Renal cortex interstitium (tissue), 11 donors: ENCODE results near the gene NEO1. TPM values are rescaled to one million over a fixed set of nuclear protein-coding genes. Genes with fewer than 3 reads are reported as not detected.

ENCODE experiments used
- DNase-seq, 11 donors: peaks; one replicate each; pipeline ENCODE4 v3.0.0-alpha.2; 2013; ENCODE audit warnings: low read depth in 9 of 11, low spot score in 4 of 11; ENCODE audit errors: extremely low read depth in 1 of 11
- polyA plus RNA-seq, 3 donors: library from polyadenylated mRNA; unstranded; fragments of 120-200 nt; gene quantifications; one replicate each; pipeline ENCODE4 v1.2.1, GENCODE V29; 2013; ENCODE audit not compliant: insufficient read length in 3 of 3

NEO1 gene
- polyA plus RNA-seq, 3 donors: 128 to 150 (median 142) TPM

DNA sequence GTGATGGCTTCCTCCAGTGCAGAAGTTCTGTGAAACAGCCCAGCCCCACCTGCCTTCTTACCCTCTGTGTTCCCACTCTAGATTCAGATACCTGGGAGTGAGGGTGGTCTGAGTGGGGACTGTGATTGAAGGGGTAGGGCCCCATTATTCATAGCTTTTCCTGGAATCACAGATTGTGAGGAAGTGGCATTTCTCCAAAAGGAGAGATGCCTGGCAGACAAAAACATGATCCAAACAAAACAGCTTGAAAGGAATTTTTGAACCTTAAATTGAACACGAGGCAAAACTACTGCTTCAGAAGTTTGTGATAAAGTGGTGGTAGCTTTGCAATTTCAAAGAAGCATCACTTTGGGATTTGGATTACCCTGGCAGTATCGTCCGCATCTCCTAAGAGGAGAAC, 29.2 kb upstream of the NEO1 start:
- DNase-seq: no peak

DNA sequence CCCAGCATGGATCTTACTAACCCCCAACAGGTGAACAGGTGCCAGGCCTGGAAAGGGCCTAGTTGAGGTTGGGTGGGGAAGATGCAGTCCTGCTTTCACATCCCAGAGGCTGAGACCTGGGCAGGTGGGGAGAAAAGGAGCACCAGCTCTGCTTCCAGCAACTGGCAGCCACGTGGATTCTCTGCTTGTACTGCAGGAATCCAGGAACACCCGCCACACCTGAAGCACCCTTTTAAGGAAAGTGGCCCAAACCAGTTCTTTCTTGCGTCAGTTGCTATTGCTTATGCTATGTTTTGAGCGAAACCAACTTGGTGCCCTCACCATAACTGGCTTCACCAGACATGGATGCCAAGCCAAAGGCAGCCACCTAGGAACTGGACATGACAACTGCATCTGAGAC, 28.1 kb upstream of the NEO1 start:
- no peak for DNase-seq

DNA sequence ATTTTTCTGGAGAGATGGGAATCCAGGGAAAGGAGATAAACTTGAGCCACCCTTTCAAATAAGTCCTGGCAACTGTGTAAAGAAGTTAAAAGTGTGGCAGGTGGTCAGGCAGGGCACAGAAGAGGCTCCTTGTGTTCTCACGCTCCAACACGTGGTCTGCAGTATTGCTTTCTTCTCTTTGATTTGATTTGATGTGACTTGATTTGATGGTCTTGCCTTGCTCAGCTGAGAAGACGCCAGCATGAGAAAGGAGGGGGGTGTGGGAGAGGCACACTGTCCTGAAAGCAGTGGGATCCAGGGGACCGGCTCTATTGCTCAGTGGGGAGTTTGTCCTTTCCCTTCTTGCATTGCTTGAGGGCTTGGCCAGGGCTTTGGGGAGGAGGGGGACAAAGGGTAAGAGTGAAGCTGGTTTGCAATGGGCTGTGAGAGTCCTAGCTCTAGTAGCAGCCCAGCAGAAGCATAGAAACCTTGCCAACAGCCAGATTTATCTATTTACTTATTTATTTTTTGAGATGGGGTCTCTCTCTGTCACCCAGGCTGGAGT, 25.7 kb upstream of the NEO1 start:
- DNase-seq: no peak

- DNase-seq: no peak
Observed at GRCh38 chr15:73028031-73028430, 24.2 kb upstream of the NEO1 start.

- DNase-seq: no peak
Observed at GRCh38 chr15:73028831-73029451, 23.3 kb upstream of the NEO1 start.

GRCh38 chr15:73030122-73030679, 22.1 kb upstream of the NEO1 start:
- no peak for DNase-seq

DNA sequence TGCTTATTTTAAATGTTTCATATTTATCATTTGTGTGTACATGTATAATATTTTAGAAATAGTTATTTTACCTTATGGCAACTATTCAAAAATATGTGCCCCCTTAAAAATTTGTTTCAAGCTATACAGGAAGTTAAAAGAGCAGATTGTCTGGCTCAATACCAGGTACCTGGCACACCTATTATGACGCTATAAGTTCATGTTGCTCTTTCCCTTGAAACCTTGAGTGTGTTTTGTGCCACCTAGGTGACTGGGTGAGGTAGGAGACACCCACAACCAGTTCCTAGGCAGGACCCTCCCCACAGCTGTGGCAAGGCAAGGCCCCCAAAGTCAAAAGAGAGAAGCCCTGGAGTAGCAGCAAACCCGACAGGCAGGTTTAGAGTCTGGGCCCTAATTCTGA, 20.6 kb upstream of the NEO1 start:
- DNase-seq: no peak

DNA sequence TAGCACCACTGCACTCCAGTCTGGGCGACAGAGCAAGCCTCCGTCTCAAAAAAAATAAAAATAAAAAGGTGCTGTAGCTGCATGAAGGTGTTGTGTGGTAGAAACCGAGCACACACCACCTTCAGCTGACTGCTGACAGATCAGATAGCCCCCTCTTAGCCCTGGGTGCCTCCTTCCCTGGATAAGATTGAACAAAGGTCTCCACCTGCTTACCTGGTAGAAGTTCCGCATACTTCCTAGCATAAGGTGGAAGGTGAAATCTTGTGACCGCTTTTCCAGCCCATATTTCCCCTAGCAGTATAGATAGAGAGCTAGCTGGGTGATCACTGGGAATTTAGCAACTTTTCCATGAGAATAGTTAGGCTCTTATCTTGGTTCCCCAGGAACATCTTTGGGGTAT, 18.7 kb upstream of the NEO1 start:
- DNase-seq: no peak

GRCh38 chr15:73034221-73034620, 18.0 kb upstream of the NEO1 start:
- no peak for DNase-seq

DNA sequence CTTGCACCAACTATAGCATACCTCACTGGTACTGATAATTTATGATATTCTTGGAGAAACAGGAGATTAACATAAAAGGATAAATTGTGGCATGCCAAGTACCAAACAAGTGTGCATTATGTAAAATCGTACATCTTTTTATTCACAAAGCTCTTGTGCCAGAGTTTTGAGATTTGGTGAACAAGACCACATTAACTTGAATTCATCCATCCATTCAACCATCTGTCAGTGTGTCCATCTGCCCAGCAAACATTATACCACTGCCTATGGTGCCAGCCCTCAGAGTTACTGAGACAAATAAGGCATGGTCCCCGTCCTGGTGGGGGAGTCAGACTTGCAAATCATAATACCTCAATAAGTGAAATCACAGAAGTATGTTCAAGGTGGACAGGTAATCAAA, 17.0 kb upstream of the NEO1 start:
- no peak for DNase-seq

- DNase-seq: no peak
Observed at GRCh38 chr15:73038220-73038619, 14.0 kb upstream of the NEO1 start.

DNA sequence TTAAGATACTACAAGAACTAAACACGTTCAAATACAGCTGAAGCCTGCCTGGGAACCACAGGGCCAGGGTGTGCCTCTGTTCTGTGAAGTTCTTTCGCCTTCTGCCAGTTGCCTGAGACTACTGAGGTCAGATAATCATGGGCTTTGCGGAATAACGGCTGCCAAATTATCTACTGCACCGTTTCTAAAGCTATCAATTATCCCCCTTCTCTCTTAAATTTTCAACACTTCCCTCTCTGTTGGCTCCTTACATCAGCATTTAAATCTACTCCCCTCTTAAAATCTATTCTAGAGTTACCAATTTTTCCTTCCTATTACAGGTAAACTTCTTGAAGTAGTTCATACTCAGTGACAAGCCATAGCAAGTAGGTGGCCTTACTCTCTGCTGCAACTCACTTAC, 6.2 kb upstream of the NEO1 start:
- no peak for DNase-seq

GRCh38 chr15:73047882-73048281, 4.4 kb upstream of the NEO1 start:
- no peak for DNase-seq

DNA sequence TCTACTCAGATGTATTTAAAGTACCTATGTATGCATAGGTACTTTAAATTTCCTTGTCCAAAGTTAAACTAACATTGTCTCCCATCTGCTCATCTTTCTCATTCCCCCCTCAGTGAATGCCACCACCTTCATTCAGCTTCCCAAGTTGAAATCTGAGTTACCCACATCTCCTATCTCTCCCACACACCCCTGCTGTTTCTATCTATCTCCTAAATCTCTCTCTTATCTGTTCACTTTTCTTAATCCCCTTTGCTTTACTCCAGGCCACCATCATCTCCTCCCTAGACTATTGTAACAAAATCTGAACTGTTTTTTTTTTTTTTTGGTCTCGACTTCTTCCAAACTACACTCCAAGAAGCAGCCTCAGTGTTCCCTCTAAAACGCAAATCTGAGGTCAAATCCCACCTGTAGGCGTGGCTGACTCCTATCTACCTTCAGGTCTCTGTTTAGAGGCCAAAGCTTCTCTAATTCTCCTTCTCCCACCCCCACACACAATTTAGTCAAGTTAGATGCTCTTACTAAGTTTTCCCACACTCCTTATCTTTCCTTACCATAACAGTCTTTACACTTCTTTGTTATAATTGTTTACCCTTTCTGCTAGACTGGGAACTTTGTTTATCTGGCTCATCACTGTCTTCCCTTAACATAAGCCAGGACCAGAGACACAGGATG, 3.5 kb upstream of the NEO1 start:
- no peak for DNase-seq

DNA sequence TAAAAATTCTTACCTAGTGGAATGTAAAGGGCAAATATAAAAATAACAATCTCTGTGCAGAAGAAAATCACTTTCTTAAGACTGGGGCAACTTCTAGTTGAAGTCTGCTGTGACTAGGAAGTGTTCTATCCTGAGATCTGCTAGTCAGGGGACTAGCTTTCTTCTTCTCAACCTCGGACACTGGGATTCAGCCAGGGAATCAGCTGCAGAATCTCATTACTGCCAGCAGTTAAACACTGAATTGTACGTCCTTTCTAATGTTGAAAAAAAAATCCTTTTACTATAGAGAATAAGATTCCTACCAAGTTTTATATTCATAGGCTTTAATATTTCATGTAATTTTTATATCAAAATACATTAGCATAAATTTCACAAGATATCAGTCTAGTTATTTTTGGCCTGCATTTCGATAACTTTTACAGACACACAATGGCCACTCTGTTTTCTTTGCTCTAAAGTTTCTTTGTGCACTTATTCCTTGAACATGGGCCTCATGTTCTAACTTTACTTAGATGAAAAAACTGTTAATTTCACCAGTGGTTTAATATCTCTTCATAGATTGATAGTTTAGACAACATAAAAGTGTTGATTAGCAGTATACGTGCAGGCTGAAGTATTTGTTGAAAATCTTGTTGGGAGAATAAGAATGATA, 2.6 kb upstream of the NEO1 start:
- DNase-seq: no peak

DNA sequence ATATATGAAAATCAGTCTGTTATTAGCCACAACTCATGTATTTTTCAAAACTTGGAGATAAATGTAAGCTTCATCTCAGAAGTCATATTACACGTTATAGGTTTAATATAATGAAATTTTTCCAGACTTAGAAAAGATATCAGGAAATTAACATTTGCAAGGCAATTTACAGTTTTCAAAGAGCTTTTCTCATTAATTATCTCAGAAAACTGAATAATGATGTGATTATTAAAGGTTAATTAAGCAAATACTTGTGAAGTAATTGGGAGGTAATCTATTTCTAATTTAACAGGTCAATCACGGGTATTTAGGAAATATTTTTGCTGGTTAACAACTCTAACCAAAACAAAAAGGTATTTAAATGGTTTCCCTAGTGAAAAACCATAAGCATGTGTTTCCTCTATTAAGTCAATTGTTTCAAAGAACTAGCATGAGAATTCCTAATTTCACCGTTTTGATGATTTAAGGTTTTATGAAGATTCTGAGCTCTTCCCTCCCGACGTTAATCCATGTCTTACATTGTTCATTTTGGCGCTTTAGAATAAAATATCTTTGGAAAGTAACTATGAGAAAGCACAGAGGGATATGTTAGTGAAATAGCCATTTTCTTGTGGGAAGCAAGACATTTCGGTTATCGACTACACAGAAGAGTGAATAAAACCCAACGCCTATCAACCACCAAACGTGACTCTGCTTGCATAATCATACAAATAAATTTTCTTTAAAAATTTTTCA, 1.5 kb upstream of the NEO1 start:
- peak in 1 of 11 donors; percentile 11 for DNase-seq

DNA sequence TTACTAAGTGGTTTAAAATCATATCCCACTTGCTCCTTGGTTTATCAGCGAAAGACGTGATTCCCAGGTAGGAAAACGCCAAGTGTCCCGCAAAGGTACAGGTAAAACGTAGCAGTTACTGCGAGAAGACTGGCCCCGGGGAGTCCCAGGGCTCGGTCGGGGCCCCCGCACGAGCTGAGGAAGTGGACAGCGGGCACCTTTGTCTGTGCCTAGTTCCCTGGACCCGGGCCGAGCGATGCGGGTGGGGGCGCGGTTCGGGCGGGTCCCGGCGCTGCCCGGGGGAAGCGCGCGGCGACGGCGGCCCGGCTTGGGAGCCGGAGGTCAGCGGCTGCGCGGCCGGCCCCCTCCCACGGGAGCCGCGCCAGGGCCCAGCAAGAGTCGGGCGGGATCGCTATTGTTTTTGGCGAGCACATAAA, 864 bp upstream of the NEO1 start:
- peak in 1 of 11 donors; percentile 15 for DNase-seq

- peak; percentile 45 to 80 (median 65) for DNase-seq
Observed at GRCh38 chr15:73052653-73053397, 562 bp downstream of the NEO1 start.

- DNase-seq: no peak
Observed at GRCh38 chr15:73053398-73053723, 1.1 kb downstream of the NEO1 start.
